Measurements from ENCODE around the gene HOXA5. TPM values are rescaled to one million over a fixed set of nuclear protein-coding genes. Genes with fewer than 3 reads are reported as not detected.
A peak's percentile ranks its signal among the peaks of the same experiment; 100 is the strongest.

The HOXA5 gene
- total RNA-seq, 2 donors from 2014 or later: not detected

DNA sequence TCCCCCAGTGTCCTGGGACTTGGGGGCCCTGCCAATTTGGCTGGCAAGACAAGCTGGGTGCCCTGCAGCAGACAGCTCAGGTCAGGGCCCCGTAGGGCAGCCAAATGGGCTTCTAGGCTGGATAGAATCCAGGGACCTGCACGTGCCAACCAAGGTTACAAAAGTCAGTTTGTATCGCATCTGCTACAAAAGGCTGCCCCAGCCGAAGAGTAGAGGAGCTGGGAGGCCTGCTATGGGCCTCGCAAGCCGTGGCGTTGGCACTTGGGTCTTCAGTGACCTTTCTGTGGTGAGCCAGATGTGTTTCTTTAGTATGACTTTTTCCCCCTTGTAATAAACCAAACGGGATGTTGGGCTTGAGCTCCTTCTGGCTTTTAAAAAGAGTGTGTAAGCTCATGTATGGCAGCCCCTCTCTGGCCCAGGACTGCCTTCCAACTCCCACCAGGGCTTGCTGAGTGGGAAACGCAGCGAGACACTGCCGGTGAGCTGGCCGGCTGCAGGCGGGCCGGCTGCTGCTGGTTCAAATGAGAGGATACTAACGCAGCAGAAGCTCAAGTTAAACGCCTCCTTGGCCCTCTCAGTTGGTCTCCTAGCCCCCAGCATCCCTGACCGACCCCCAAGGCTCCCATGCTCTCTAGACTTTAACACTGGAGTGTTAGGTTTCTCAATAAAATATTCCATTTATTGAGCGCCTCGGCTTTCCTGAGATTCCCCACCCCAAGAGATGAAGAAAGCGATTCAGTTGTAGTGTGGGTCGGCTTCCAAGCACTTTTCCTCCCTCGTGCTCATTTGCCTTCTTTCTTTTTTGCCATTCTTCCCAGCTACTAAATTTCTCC lies 33.7 kb upstream of the HOXA5 start:
- ATAC-seq (replicated peaks): no peak
- H3K27me3 Mint-ChIP-seq: peaks cover 44% of the 10 kb centered on the region
- no peaks in the 10 kb centered on the region for H3K9me3 Mint-ChIP-seq
- no peak overlapping the region for H3K27ac Mint-ChIP-seq
- no peak overlapping the region for H3K4me3 Mint-ChIP-seq
- peaks cover 8% of the 10 kb centered on the region for H3K4me1 Mint-ChIP-seq
- H3K36me3 Mint-ChIP-seq (ENCODE audit: low read depth): peaks cover 3% of the 10 kb centered on the region

DNA sequence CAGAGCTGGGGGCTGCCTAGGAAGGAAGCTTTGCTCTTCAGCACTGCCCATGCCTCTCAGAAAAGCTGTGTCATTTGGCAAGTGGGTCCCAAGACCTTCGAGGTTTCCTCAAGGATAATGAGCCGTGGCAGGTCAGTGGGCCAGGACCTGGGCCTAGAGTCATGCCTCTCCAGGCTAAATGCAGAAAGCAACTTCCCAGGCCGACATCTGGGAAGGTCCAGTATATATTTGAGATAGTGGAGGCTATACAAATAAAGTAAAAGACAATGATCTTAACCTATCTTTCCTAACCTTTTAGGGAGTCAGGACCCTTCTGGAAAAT lies 33.0 kb upstream of the HOXA5 start:
- H3K4me3 Mint-ChIP-seq: no peak overlapping the region
- peaks cover 14% of the 10 kb centered on the region for H3K4me1 Mint-ChIP-seq
- H3K27ac Mint-ChIP-seq: no peak overlapping the region
- peaks cover 51% of the 10 kb centered on the region for H3K27me3 Mint-ChIP-seq
- ATAC-seq (replicated peaks): no peak
- peaks cover 7% of the 10 kb centered on the region for H3K36me3 Mint-ChIP-seq (ENCODE audit: low read depth)
- H3K9me3 Mint-ChIP-seq: no peaks in the 10 kb centered on the region

DNA sequence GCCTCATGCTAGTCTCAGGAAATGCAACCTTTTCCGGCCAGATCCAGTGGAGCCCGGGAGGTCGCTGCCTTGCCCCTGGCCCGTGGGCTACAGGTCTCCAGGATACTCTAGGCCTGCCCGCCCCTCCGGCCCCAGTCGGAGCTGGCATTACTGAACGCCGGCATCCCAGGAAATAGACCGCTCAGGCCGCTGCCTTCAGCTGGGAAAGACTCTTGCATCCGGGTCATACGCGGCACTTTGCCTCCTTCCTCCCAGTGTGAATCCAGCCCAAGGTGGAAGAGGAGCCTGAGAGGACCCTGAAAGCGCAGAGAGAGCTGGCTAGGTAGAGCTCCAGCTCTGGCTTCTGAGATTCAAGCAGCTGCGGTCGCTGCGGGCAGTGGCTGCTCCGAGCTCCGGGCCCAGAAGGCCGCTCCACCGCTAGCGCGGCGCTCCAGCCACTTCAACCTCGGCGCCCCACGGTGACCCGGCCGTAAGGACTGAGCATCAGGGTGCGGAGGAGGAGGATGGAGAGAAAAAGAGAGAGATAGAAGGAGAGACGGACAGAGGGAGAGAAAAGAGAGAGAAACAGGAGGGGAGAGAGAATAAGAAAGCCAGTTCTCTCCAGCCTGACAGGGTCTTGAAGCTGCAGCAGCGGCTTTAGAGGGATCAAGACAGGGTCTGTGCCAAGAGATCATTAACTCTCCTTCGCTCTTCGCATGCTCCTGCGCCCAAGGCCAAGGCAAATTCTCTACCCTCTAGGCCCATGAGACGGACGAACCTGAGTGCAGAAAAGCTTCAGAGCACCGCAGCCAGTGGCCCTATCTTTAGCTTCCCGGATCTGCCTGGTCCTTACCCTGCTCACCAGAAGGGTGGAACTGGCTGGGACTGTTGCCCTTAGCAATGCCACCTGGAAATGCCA lies 32.4 kb upstream of the HOXA5 start:
- H3K27me3 Mint-ChIP-seq: peaks cover 52% of the 10 kb centered on the region
- H3K4me1 Mint-ChIP-seq: peaks cover 14% of the 10 kb centered on the region
- no peaks in the 10 kb centered on the region for H3K9me3 Mint-ChIP-seq
- ATAC-seq (replicated peaks): no peak
- peaks cover 7% of the 10 kb centered on the region for H3K36me3 Mint-ChIP-seq (ENCODE audit: low read depth)
- no peak overlapping the region for H3K4me3 Mint-ChIP-seq
- no peak overlapping the region for H3K27ac Mint-ChIP-seq

DNA sequence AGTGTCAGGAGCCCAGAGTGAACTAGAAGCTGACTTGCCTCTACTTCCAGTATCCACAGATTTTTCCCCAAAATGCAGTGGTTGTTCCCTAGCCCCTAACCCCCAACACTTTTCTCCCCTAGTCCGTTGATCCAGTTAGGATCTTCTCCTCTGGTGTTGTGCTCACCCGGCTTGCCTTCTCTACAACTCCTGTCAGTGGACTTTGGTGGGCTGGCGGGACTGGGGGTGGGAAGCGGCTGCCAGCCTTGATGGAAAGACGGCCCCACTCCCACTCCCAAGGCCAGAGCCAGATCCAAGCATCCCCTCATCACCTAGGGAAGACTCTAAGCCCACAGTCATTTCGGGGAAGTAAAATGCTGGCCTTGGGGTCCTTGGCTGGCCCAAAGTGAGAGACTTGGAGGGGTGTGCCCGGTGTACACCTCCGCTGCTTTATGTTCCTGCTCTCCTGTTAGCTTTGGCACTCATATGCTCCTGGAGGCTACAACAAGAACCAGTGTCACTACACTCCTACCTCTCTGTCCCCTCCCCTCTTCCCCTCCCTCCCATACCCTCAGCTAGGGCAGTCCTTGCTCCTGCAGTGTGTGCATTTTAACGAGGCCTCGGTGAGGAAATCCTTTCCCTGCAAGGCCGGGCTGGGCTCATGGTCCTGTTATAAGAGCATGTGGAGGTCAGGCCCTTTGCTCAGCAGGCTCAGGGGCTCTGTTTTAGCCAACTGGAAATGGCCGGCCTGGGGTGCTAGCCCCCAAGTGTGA lies 31.6 kb upstream of the HOXA5 start:
- Mint-ChIP-seq H3K4me1 (peaks cover 14% of the 10 kb centered on the region), H3K9me3 (no peaks in the 10 kb centered on the region), H3K4me3 (peak overlapping the region; percentile 49), H3K27ac (no peak overlapping the region), H3K36me3 (ENCODE audit: low read depth) (peaks cover 7% of the 10 kb centered on the region), H3K27me3 (peaks cover 56% of the 10 kb centered on the region)
- no peak for ATAC-seq (replicated peaks)

DNA sequence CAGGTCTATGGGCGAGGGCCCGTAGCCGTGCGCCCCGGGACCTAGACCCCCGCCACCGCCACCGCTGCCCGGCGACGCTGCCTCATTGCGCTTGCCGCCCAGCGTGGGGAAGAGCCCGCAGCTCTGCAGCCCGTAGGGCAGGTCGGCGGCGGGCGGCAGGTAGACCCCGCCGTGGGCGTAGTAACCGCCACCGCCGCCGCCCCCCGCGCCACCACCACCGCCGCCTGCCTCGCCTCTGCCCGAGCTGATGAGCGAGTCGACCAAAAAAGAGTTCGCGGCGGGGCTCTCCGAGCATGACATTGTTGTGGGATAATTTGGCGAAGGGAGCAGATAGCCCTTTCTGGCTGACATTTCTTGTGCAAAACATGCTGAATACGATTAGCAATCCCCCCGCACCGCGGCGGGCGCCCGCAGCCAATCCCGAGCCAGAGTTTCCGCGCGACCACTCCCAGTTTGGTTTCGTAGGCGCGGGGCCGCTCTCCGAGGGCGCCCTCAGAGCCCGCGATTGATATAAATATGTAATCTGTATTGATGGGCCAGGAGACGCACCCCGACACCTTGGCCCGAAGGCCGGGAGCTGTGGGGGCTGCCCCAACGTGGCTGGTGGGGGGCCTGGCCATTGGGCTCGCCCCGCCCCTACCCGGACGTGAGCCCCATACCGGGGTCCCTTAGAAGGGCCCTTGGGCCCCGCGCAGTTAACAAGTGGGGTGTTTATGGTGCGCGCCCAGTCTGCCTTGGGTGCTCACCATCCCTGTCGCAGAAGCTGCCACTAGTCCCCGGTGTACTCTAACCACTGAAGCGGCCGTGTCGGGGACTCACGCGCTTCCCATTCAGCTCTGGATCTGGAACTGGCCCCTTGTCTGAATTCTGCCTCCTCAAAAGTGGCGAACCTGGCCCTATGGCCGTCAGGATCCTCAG lies 30.7 kb upstream of the HOXA5 start, which contains the start of gene HOXA10:
TSS of gene HOXA10 (minus strand) at position 365 of the 918 bp plus-strand sequence. CDS start at position 351, 14 bp downstream.
- Mint-ChIP-seq H3K4me3 (peak within 1 kb of the TSS; percentile 49), H3K9me3 (no peaks in the 10 kb centered on the region), H3K27ac (no peak within 1 kb of the TSS), H3K27me3 (peaks cover 48% of the 10 kb centered on the region), H3K4me1 (peaks cover 8% of the 10 kb centered on the region), H3K36me3 (ENCODE audit: low read depth) (peaks cover 7% of the 10 kb centered on the region)
- ATAC-seq (replicated peaks): no peak

DNA sequence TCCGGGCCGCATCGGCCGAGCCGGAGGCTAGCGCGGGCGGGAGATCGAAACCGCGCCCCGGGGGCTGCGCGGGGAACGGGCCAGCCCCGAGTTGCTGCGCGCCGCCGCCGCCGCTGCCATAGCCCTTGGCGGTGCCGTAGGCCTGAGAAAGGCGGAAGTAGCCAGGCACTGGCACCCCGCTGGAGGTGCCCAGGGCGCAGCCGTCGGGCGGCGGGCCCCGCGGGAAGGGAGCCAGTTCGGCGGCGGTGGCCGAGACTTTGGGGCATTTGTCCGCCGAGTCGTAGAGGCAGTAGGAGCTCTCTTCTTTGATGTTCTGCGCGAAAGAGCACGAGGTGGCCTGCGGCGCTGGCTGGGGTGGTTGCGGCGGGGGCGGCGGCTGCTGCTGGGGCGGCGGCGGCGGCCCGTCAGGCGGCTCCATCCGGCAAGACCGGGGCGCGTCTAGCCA lies 30.1 kb upstream of the HOXA5 start:
- Mint-ChIP-seq H3K27ac (no peak overlapping the region), H3K4me1 (peaks cover 12% of the 10 kb centered on the region), H3K27me3 (peaks cover 50% of the 10 kb centered on the region), H3K36me3 (ENCODE audit: low read depth) (peaks cover 11% of the 10 kb centered on the region), H3K9me3 (no peaks in the 10 kb centered on the region), H3K4me3 (no peak overlapping the region)
- ATAC-seq (replicated peaks): peak; percentile 72

DNA sequence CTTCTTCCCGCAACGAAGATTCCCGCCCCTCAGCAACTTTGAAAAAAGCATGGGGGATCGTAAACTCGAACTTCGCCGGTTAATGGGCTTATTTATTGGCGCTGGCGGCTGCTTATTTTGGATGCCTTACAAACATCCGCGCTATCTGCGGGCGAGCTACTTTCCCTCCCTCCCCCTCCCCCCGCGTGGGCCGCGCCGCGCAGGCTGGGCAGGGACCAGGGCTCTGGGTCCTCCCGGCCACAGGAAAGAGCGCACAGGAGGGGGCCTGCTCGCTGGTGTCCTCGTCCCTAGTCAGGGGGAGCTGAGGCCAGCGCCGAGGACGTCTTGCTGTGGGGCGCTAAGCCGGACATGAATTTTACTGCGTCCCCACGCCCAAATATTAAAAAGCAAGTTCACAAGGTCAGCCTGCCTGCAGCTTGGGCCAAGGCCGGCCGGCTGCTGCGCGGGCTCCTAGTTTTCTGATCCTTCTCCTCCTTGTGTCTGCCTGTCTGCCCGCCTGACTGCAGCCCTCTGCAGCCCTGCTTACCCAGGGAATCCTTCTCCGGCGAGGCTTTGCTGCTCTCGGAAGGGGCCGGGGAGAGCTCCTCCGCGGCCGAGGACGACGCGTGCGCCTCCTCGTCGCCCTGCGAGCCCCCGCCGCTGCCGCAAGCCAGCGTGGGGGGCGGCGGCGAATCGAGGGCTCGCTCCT lies 29.5 kb upstream of the HOXA5 start:
- Mint-ChIP-seq H3K27me3 (peaks cover 50% of the 10 kb centered on the region), H3K36me3 (ENCODE audit: low read depth) (peaks cover 16% of the 10 kb centered on the region), H3K4me3 (peak overlapping the region; percentile 51), H3K4me1 (peaks cover 14% of the 10 kb centered on the region), H3K9me3 (no peaks in the 10 kb centered on the region), H3K27ac (no peak overlapping the region)
- peak; percentile 26 for ATAC-seq (replicated peaks)

DNA sequence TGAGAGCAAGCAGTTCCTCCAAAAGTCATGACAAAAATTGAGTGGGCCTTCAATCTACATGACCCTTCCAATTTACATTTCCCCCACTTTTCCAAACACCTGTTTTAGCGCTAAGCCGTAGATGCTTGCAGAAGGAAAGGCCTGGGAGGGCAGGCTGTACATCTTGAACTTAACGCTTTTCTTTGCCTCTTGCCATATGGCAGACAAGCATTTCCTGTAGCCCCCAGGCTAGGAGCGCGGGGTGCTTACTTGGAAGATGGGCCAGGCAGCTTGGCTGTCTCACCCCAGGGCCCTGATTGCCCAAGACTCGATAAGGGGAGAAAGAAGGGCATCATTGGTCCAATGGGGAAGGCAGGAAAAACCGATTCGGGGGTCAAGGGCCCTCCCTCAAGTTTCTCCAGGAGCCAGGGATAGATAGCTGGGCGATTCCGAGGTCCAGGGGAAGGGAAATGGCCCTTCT lies 28.9 kb upstream of the HOXA5 start:
- peak overlapping the region; percentile 51 for H3K4me3 Mint-ChIP-seq
- no peaks in the 10 kb centered on the region for H3K9me3 Mint-ChIP-seq
- peaks cover 50% of the 10 kb centered on the region for H3K27me3 Mint-ChIP-seq
- H3K36me3 Mint-ChIP-seq (ENCODE audit: low read depth): peaks cover 16% of the 10 kb centered on the region
- ATAC-seq (replicated peaks): no peak
- peaks cover 14% of the 10 kb centered on the region for H3K4me1 Mint-ChIP-seq
- H3K27ac Mint-ChIP-seq: peak overlapping the region; percentile 46

DNA sequence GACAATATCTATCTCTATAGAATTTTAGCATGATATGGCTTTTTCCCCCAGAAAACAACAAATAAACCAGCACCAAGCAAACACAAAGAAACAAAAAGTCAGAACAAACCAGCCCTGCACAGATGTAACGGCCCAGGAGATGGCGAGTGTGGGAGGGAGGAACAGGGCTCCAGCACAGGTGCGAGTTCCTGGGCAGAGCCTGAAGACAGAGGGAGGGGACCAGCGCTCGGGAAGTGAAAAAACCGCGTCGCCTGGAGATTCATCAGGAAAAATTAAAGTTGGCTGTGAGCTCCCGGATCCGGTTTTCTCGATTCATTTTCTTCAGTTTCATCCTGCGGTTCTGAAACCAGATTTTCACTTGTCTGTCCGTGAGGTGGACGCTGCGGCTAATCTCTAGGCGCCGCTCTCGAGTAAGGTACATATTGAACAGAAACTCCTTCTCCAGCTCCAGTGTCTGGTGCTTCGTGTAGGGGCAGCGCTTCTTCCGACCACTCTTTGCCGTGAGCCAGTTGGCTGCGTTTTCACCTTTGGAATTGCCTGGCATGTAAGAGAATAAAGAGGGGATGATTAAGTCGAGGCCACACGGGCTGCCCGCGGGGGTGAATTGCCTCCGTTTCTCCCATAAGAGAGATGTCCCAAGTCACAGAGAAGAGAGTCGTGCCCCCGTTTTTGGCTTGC lies 28.3 kb upstream of the HOXA5 start:
- Mint-ChIP-seq H3K27me3 (peaks cover 56% of the 10 kb centered on the region), H3K36me3 (ENCODE audit: low read depth) (peaks cover 16% of the 10 kb centered on the region), H3K27ac (peak overlapping the region; percentile 46), H3K4me3 (peak overlapping the region; percentile 51), H3K4me1 (peaks cover 14% of the 10 kb centered on the region), H3K9me3 (no peaks in the 10 kb centered on the region)
- no peak for ATAC-seq (replicated peaks)

DNA sequence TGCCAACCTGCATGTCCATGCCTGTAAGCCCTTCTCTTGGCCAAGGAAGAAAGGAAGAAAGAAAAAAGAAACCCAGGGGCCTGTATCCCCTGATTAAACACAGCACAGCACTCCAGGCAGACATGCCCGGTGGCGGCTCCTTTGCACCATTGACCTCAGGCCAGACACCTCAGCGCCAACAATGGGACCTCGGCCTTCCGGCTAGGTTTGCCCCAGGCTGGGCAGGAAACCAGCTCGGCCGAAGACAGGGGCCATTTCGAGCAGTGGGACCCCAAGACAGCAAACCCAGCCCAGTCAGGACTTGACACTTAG lies 27.8 kb upstream of the HOXA5 start:
- Mint-ChIP-seq H3K4me1 (peaks cover 14% of the 10 kb centered on the region), H3K27ac (no peak overlapping the region)

DNA sequence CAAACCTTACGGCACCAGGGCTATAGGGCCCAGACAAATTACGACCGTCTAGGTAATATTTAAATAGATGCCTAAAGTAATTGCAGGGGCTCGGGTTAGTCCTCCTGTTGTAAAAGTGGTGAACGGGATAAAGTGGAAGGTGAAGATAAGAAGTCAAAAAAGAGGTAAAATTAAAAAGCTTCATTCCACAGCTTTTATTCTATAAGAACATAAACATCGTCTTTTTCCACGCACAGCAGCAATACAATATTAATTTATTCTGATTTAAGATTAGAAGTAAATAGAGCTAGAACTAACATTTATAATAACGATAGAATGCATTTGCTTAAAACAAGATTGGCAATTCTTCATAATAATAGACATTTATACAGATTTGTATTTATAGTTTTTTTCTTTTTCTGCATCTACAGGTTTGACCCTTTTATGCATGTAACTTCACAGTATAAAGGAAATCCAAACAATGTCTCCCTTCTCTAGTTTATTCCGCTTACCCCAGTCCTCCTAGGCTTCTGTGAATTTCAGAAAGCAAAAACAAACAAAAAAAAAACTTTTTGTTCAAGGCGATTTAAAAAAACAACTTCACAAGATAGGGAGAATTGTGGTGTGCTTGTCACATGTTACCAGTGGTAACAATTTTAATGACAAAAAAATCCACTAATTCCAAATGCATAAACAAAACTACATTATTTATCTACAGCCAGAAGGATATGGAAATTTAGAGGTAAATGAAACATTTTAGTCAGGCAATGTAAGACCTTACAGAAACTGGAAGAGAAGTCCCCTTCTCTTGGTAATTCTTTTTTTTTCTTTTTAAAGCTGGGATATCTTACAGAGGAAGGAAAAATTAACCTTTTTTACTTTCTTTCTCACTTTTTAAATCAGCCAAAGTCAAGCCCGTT lies 27.2 kb upstream of the HOXA5 start:
- H3K36me3 Mint-ChIP-seq (ENCODE audit: low read depth): peaks cover 19% of the 10 kb centered on the region
- no peak overlapping the region for H3K27ac Mint-ChIP-seq
- no peaks in the 10 kb centered on the region for H3K9me3 Mint-ChIP-seq
- peaks cover 16% of the 10 kb centered on the region for H3K4me1 Mint-ChIP-seq
- no peak for ATAC-seq (replicated peaks)
- peaks cover 55% of the 10 kb centered on the region for H3K27me3 Mint-ChIP-seq
- H3K4me3 Mint-ChIP-seq: no peak overlapping the region

More for the DNA sequence above, 27.8 kb upstream of the HOXA5 start:
- peaks cover 16% of the 10 kb centered on the region for H3K36me3 Mint-ChIP-seq (ENCODE audit: low read depth)
- H3K4me3 Mint-ChIP-seq: no peak overlapping the region
- ATAC-seq (replicated peaks): no peak
- peaks cover 56% of the 10 kb centered on the region for H3K27me3 Mint-ChIP-seq
- no peaks in the 10 kb centered on the region for H3K9me3 Mint-ChIP-seq

Measured in activated T-helper 17 cell treated with anti-CD3 and anti-CD28 coated beads, Interleukin-2, amount 50 U/mL, for 72 hours (primary cell).